Spleen (tissue), 11 donors: Measurements from ENCODE around the gene CHURC1. TPM values are rescaled to one million over a fixed set of nuclear protein-coding genes. Genes with fewer than 3 reads are reported as not detected.

Source experiments
- DNase-seq: peaks from one replicate; pipeline ENCODE4 v3.0.0-alpha.2; 2020
- H3K27ac ChIP-seq, 8 donors: fragments of 200-600 bp; sonication (generic) in 7 of 8; 1 replicate in 4 of 8; 2 replicates in 4 of 8; pipeline versions ENCODE4 v1.5.0 to v1.8.0; 2016 to 2021; ENCODE audit warnings: inconsistent platforms in 4 of 8, mild to moderate bottlenecking in 4 of 8, moderate library complexity in 1 of 8
- H3K27me3 ChIP-seq, 7 donors: fragments of 200-600 bp; sonication (generic) in 6 of 7; replicated peaks in 1 of 7; 1 replicate in 4 of 7; 2 replicates in 3 of 7; pipeline versions ENCODE4 v1.5.0 to v1.8.0; 2016 to 2021; ENCODE audit warnings: inconsistent platforms in 3 of 7, mild to moderate bottlenecking in 1 of 7
- H3K36me3 ChIP-seq, 6 donors: fragments of 200-600 bp; sonication (generic) in 5 of 6; 1 replicate in 4 of 6; 2 replicates in 2 of 6; pipeline versions ENCODE4 v1.5.0 to v1.8.0; 2016 to 2021; ENCODE audit warnings: inconsistent platforms in 2 of 6
- H3K4me1 ChIP-seq, 6 donors: fragments of 200-600 bp; sonication (generic) in 5 of 6; 1 replicate in 3 of 6; 2 replicates in 3 of 6; pipeline versions ENCODE4 v1.5.0 to v1.8.0; 2016 to 2021; ENCODE audit warnings: inconsistent platforms in 3 of 6
- H3K4me3 ChIP-seq, 8 donors: fragments of 200-600 bp; sonication (generic) in 7 of 8; 1 replicate in 4 of 8; 2 replicates in 4 of 8; pipeline versions ENCODE4 v1.5.0 to v1.8.0; 2016 to 2021; ENCODE audit warnings: inconsistent platforms in 4 of 8, mild to moderate bottlenecking in 4 of 8, moderate library complexity in 2 of 8
- H3K9me3 ChIP-seq, 8 donors: fragments of 200-600 bp; sonication (generic) in 7 of 8; 1 replicate in 4 of 8; 2 replicates in 4 of 8; pipeline versions ENCODE4 v1.5.0 to v1.8.0; 2016 to 2021; ENCODE audit warnings: inconsistent platforms in 4 of 8
- CTCF ChIP-seq, 11 experiments: fragments of 200-600 bp in 7 of 11; fragments of 450-650 bp in 4 of 11; sonication (generic) in 4 of 11; IDR thresholded peaks in 8 of 11; conservative IDR thresholded peaks in 3 of 11; 1 replicate in 7 of 11; 2 replicates in 4 of 11; pipeline versions ENCODE4 v1.4.0 to v1.8.0; 2016 to 2021; ENCODE audit warnings: antibody characterized with exemption in 11 of 11, inconsistent platforms in 4 of 11, mild to moderate bottlenecking in 1 of 11
- POLR2A ChIP-seq, 3 donors: fragments of 450-650 bp; IDR thresholded peaks; one replicate each; pipeline ENCODE4 v1.5.1; 2017; ENCODE audit warnings: antibody characterized with exemption in 3 of 3, mild to moderate bottlenecking in 1 of 3
- POLR2AphosphoS5 ChIP-seq, 3 donors: sonication (generic); formaldehyde crosslinking; IDR thresholded peaks; one replicate each; pipeline ENCODE4 v1.5.1; 2017; ENCODE audit warnings: antibody characterized with exemption in 3 of 3
- WGBS, 5 donors: extraction: QIAGEN DNeasy Blood & Tissue Kit in 3 of 5; methylation state at CpG; one replicate each; pipeline versions ENCODE4 v1.1.5 to v1.1.7; 2013 to 2018; 5-methylcytosine and 5-hydroxymethylcytosine counted together
- intact Hi-C: fragments of 100-400 bp; cut with DNase I; formaldehyde crosslinking; loops from one replicate; pipeline ENCODE4 v1.15.0; 2023; ENCODE audit warnings: low total_unique reads
- polyA plus RNA-seq, 3 donors: library from polyadenylated mRNA; stranded (reverse); fragments of 200-250 nt; gene quantifications; one replicate each; pipeline ENCODE4 v1.2.1, GENCODE V29; 2013
- total RNA-seq, 7 donors: library from RNA; depleted of rRNA in 3 of 7; stranded (reverse); fragments of >200 nt in 3 of 7; fragmentation: NEBNext Ultra II Directional in 4 of 7; extraction: Animal tissue kit (Norgen Biotek cat#: 25700) in 4 of 7; gene quantifications; one replicate each; pipeline versions ENCODE4 v1.1.0 to v1.2.1, GENCODE V29; 2016 to 2021
- donor health status: healthy with polysubstance abuse.
- donor health status: DM: no; HTN: no; CAD: no; lungs with moderate emphysema.
- donor health status: DM: no; HTN: no; CAD: no.
- donor health status: Bipolar disorder and iron deficiency.
- donor health status: healthy.
- donor health status: DM: no; HTN: no; CAD: no.
- donor health status: DM: yes; HTN: yes; CAD: no.

The CHURC1 gene
- total and polyA plus RNA-seq, 10 donors: 34.0 to 135 (median 64.2) TPM

GRCh38 chr14:64970776-64971477 lies 56.7 kb downstream of the CHURC1 start:
- intact Hi-C loops: no loop called here
- WGBS, 5 donors: 56 to 73% (median 71%) methylated on average over 8 of the region's 8 CpGs
- Histone ChIP-seq H3K9me3 (no peaks in the 10 kb centered on the region), H3K27me3 (peaks cover 0 to 28% (median 7%) of the 10 kb centered on the region in 7 donors), H3K36me3 (no peaks in the 10 kb centered on the region), H3K27ac (no peak overlapping the region), H3K4me1 (peaks cover 0 to 26% (median 15%) of the 10 kb centered on the region in 6 donors), H3K4me3 (peak overlapping the region in 5 of 8 donors; percentile 42 to 79 (median 57))
- no peak for DNase-seq
- TF ChIP-seq POLR2A (IDR thresholded peaks at IDR 0.05): no peak
- TF ChIP-seq CTCF (IDR thresholded peaks at IDR 0.05 in 8 of 11, conservative IDR thresholded peaks at IDR 0.05 in 3 of 11): no peak
- no peak for TF ChIP-seq POLR2AphosphoS5 (IDR thresholded peaks at IDR 0.05)

GRCh38 chr14:64971491-64971942 lies 57.3 kb downstream of the CHURC1 start:
- H3K4me3 ChIP-seq: peak overlapping the region; percentile 42 to 79 (median 52)
- intact Hi-C loops: no loop called here
- peaks cover 0 to 24% (median 15%) of the 10 kb centered on the region in 6 donors for H3K4me1 ChIP-seq
- no peak for TF ChIP-seq CTCF (IDR thresholded peaks at IDR 0.05 in 8 of 11, conservative IDR thresholded peaks at IDR 0.05 in 3 of 11)
- no peak for TF ChIP-seq POLR2AphosphoS5 (IDR thresholded peaks at IDR 0.05)
- no peak for TF ChIP-seq POLR2A (IDR thresholded peaks at IDR 0.05)
- H3K27ac ChIP-seq: no peak overlapping the region
- no peak for DNase-seq
- peaks cover 0 to 28% (median 7%) of the 10 kb centered on the region in 7 donors for H3K27me3 ChIP-seq
- 3 to 9% (median 5%) methylated on average over 24 to 31 of the region's 31 CpGs for WGBS, 5 donors
- no peaks in the 10 kb centered on the region for H3K36me3 ChIP-seq
- no peaks in the 10 kb centered on the region for H3K9me3 ChIP-seq

- H3K27me3 ChIP-seq: peaks cover 0 to 28% (median 7%) of the 10 kb centered on the region in 7 donors
- peak; percentile 86 for DNase-seq
- H3K4me3 ChIP-seq: peak within 1 kb of the TSS; percentile 50 to 79 (median 56)
- H3K27ac ChIP-seq: peak within 1 kb of the TSS in 1 of 8 donors; percentile 25
- peaks cover 0 to 24% (median 15%) of the 10 kb centered on the region in 6 donors for H3K4me1 ChIP-seq
- intact Hi-C loops: no loop called here
- no peaks in the 10 kb centered on the region for H3K36me3 ChIP-seq
- WGBS, 5 donors: 1% methylated on average over 27 to 91 of the region's 96 CpGs
- TF ChIP-seq POLR2AphosphoS5 (IDR thresholded peaks at IDR 0.05) (peak in 2 of 3 donors; percentile 12 to 35), POLR2A (IDR thresholded peaks at IDR 0.05) (no peak), CTCF (IDR thresholded peaks at IDR 0.05 in 8 of 11, conservative IDR thresholded peaks at IDR 0.05 in 3 of 11) (no peak)
- H3K9me3 ChIP-seq: no peaks in the 10 kb centered on the region
Observed at GRCh38 chr14:64971943-64972791, 57.9 kb downstream of the CHURC1 start, which contains the start of gene RAB15. Gene RAB15 (minus strand): TSS chr14:64972336. CDS start chr14:64972076, 260 bp downstream.
